ENCODE results near the gene APC2.
"Not testable (repeated sequence)": the region's sequence is repeated elsewhere in the genome, so short reads cannot be mapped to it uniquely, and the experiment has no call there.

The APC2 gene

GRCh38 chr19:1494115-1494815 is 44.3 kb downstream of the APC2 start:
- WGBS, 2 experiments (ENCODE audit: insufficient coverage in 2 of 2): 65 to 70% methylated on average over 13 to 15 of the region's 15 CpGs
- no peaks in the 10 kb centered on the region for H3K36me3 ChIP-seq (ENCODE audit: control insufficient read depth, insufficient read depth, low read length)

GRCh38 chr19:1495051-1495798 is 45.3 kb downstream of the APC2 start:
- no peak overlapping the region for H3K27ac ChIP-seq (ENCODE audit: low read depth, low read length, severe bottlenecking)
- H3K9me3 ChIP-seq (ENCODE audit: control insufficient read depth, low read length): no peaks in the 10 kb centered on the region
- no peak overlapping the region for H3K4me3 ChIP-seq (ENCODE audit: extremely low read depth, insufficient read depth, low read length, poor library complexity, severe bottlenecking)
- peaks cover 7% of the 10 kb centered on the region for H3K4me1 ChIP-seq (ENCODE audit: control insufficient read depth, insufficient read depth, low read length, poor library complexity, severe bottlenecking)
- WGBS, 2 experiments (ENCODE audit: insufficient coverage in 2 of 2): 82 to 86% methylated on average over 35 to 37 of the region's 37 CpGs
- H3K36me3 ChIP-seq (ENCODE audit: control insufficient read depth, insufficient read depth, low read length): no peaks in the 10 kb centered on the region

More at GRCh38 chr19:1494115-1494815, 44.3 kb downstream of the APC2 start:
- no peaks in the 10 kb centered on the region for H3K9me3 ChIP-seq (ENCODE audit: control insufficient read depth, low read length)
- no peak overlapping the region for H3K4me3 ChIP-seq (ENCODE audit: extremely low read depth, insufficient read depth, low read length, poor library complexity, severe bottlenecking)
- H3K27ac ChIP-seq (ENCODE audit: low read depth, low read length, severe bottlenecking): no peak overlapping the region
- H3K4me1 ChIP-seq (ENCODE audit: control insufficient read depth, insufficient read depth, low read length, poor library complexity, severe bottlenecking): peaks cover 7% of the 10 kb centered on the region

GRCh38 chr19:1495799-1496713 is 46.1 kb downstream of the APC2 start:
- Histone ChIP-seq H3K27ac (ENCODE audit: low read depth, low read length, severe bottlenecking) (no peak overlapping the region), H3K4me3 (ENCODE audit: extremely low read depth, insufficient read depth, low read length, poor library complexity, severe bottlenecking) (no peak overlapping the region), H3K9me3 (ENCODE audit: control insufficient read depth, low read length) (no peaks in the 10 kb centered on the region), H3K4me1 (ENCODE audit: control insufficient read depth, insufficient read depth, low read length, poor library complexity, severe bottlenecking) (peaks cover 7% of the 10 kb centered on the region), H3K36me3 (ENCODE audit: control insufficient read depth, insufficient read depth, low read length) (no peaks in the 10 kb centered on the region)
- 91% methylated on average over 23 to 40 of the region's 40 CpGs for WGBS, 2 experiments (ENCODE audit: insufficient coverage in 2 of 2)

GRCh38 chr19:1496714-1497577 is 47.0 kb downstream of the APC2 start:
- Histone ChIP-seq H3K4me1 (ENCODE audit: control insufficient read depth, insufficient read depth, low read length, poor library complexity, severe bottlenecking) (peaks cover 7% of the 10 kb centered on the region), H3K36me3 (ENCODE audit: control insufficient read depth, insufficient read depth, low read length) (no peaks in the 10 kb centered on the region), H3K9me3 (ENCODE audit: control insufficient read depth, low read length) (no peaks in the 10 kb centered on the region), H3K4me3 (ENCODE audit: extremely low read depth, insufficient read depth, low read length, poor library complexity, severe bottlenecking) (no peak overlapping the region), H3K27ac (ENCODE audit: low read depth, low read length, severe bottlenecking) (no peak overlapping the region)
- 89% methylated on average over 31 to 38 of the region's 39 CpGs for WGBS, 2 experiments (ENCODE audit: insufficient coverage in 2 of 2)

GRCh38 chr19:1497578-1498235 is 47.8 kb downstream of the APC2 start:
- H3K27ac ChIP-seq (ENCODE audit: low read depth, low read length, severe bottlenecking): no peak overlapping the region
- H3K4me3 ChIP-seq (ENCODE audit: extremely low read depth, insufficient read depth, low read length, poor library complexity, severe bottlenecking): no peak overlapping the region
- H3K4me1 ChIP-seq (ENCODE audit: control insufficient read depth, insufficient read depth, low read length, poor library complexity, severe bottlenecking): peaks cover 3% of the 10 kb centered on the region
- WGBS, 2 experiments (ENCODE audit: insufficient coverage in 2 of 2): 85 to 88% methylated on average over 24 to 25 of the region's 25 CpGs
- H3K9me3 ChIP-seq (ENCODE audit: control insufficient read depth, low read length): no peaks in the 10 kb centered on the region
- H3K36me3 ChIP-seq (ENCODE audit: control insufficient read depth, insufficient read depth, low read length): no peaks in the 10 kb centered on the region

- H3K27ac ChIP-seq (ENCODE audit: low read depth, low read length, severe bottlenecking); H3K9me3 ChIP-seq (ENCODE audit: control insufficient read depth, low read length): not testable (repeated sequence)
These were observed 49.3 kb downstream of the APC2 start for GRCh38 chr19:1499231-1499630.

GRCh38 chr19:1501200-1501595 is 51.3 kb downstream of the APC2 start:
- H3K36me3 ChIP-seq (ENCODE audit: control insufficient read depth, insufficient read depth, low read length): no peaks in the 10 kb centered on the region
- WGBS, 2 experiments (ENCODE audit: insufficient coverage in 2 of 2): 91 to 98% methylated on average over 7 to 9 of the region's 9 CpGs
- no peak overlapping the region for H3K27ac ChIP-seq (ENCODE audit: low read depth, low read length, severe bottlenecking)
- H3K4me1 ChIP-seq (ENCODE audit: control insufficient read depth, insufficient read depth, low read length, poor library complexity, severe bottlenecking): no peaks in the 10 kb centered on the region
- no peaks in the 10 kb centered on the region for H3K9me3 ChIP-seq (ENCODE audit: control insufficient read depth, low read length)
- no peak overlapping the region for H3K4me3 ChIP-seq (ENCODE audit: extremely low read depth, insufficient read depth, low read length, poor library complexity, severe bottlenecking)

More at GRCh38 chr19:1499231-1499630, 49.3 kb downstream of the APC2 start:
- not testable (repeated sequence) for H3K4me3 ChIP-seq (ENCODE audit: extremely low read depth, insufficient read depth, low read length, poor library complexity, severe bottlenecking); H3K36me3 ChIP-seq (ENCODE audit: control insufficient read depth, insufficient read depth, low read length); H3K4me1 ChIP-seq (ENCODE audit: control insufficient read depth, insufficient read depth, low read length, poor library complexity, severe bottlenecking)
- no CpG with 5 or more reads among the region's 34 CpGs for WGBS, 2 experiments (ENCODE audit: insufficient coverage in 2 of 2)

- 75 to 85% methylated on average over 7 to 9 of the region's 14 CpGs for WGBS, 2 experiments (ENCODE audit: insufficient coverage in 2 of 2)
- no peaks in the 10 kb centered on the region for H3K4me1 ChIP-seq (ENCODE audit: control insufficient read depth, insufficient read depth, low read length, poor library complexity, severe bottlenecking)
- no peaks in the 10 kb centered on the region for H3K9me3 ChIP-seq (ENCODE audit: control insufficient read depth, low read length)
- no peaks in the 10 kb centered on the region for H3K36me3 ChIP-seq (ENCODE audit: control insufficient read depth, insufficient read depth, low read length)
- H3K27ac ChIP-seq (ENCODE audit: low read depth, low read length, severe bottlenecking): no peak overlapping the region
- H3K4me3 ChIP-seq (ENCODE audit: extremely low read depth, insufficient read depth, low read length, poor library complexity, severe bottlenecking): no peak overlapping the region
These were observed 52.6 kb downstream of the APC2 start for GRCh38 chr19:1502433-1503088.

GRCh38 chr19:1503089-1503924 is 53.4 kb downstream of the APC2 start:
- no peak overlapping the region for H3K4me3 ChIP-seq (ENCODE audit: extremely low read depth, insufficient read depth, low read length, poor library complexity, severe bottlenecking)
- no peaks in the 10 kb centered on the region for H3K36me3 ChIP-seq (ENCODE audit: control insufficient read depth, insufficient read depth, low read length)
- no peaks in the 10 kb centered on the region for H3K9me3 ChIP-seq (ENCODE audit: control insufficient read depth, low read length)
- no peak overlapping the region for H3K27ac ChIP-seq (ENCODE audit: low read depth, low read length, severe bottlenecking)
- no peaks in the 10 kb centered on the region for H3K4me1 ChIP-seq (ENCODE audit: control insufficient read depth, insufficient read depth, low read length, poor library complexity, severe bottlenecking)
- 22 to 29% methylated on average over 40 to 45 of the region's 49 CpGs for WGBS, 2 experiments (ENCODE audit: insufficient coverage in 2 of 2)

Measured in mesodermal cell (in vitro differentiated cells).